CD4-positive, alpha-beta memory T cell (primary cell): Measurements from ENCODE around the gene HOXB5. TPM values are rescaled to one million over a fixed set of nuclear protein-coding genes. Genes with fewer than 3 reads are reported as not detected.

Source experiments
- CTCF ChIA-PET: fragments of 350-600 bp; sonication (Branson Sonifier 250); formaldehyde crosslinking; loops from one replicate; lab custom pipeline; 2021; ENCODE audit warnings: inconsistent platforms; ENCODE audit not compliant: partially characterized antibody; lab: Charles Lee
- POLR2A ChIA-PET: fragments of 350-600 bp; sonication (Branson Sonifier 250); formaldehyde crosslinking; loops from one replicate; lab custom pipeline; 2021; ENCODE audit not compliant: partially characterized antibody; lab: Charles Lee
- DNase-seq, 5 donors: peaks; one replicate each; pipeline versions ENCODE4 v3.0.0 to v3.0.0-alpha.2; 2020 to 2022; ENCODE audit warnings: mixed read lengths in 1 of 5
- H3K27ac ChIP-seq: one replicate; pipeline ENCODE4 v1.7.0; 2013; ENCODE audit warnings: low read depth, low read length
- H3K27me3 ChIP-seq: 2 replicates; pipeline ENCODE4 v1.7.0; 2013; ENCODE audit warnings: mild to moderate bottlenecking, low read length, moderate library complexity; ENCODE audit not compliant: insufficient read depth
- H3K36me3 ChIP-seq: 2 replicates; pipeline ENCODE4 v1.7.0; 2013; ENCODE audit warnings: mild to moderate bottlenecking, low read length, moderate library complexity; ENCODE audit not compliant: insufficient read depth
- H3K4me1 ChIP-seq: 2 replicates; pipeline ENCODE4 v1.7.0; 2013; ENCODE audit warnings: mild to moderate bottlenecking, low read length, moderate library complexity; ENCODE audit not compliant: insufficient read depth
- H3K4me3 ChIP-seq, 2 donors: one replicate each; pipeline ENCODE4 v1.7.0; 2013; ENCODE audit warnings: low read length in 2 of 2, mild to moderate bottlenecking in 1 of 2
- H3K9me3 ChIP-seq, 2 donors: one replicate each; pipeline ENCODE4 v1.7.0; 2013; ENCODE audit warnings: low read length in 2 of 2, control low read depth in 1 of 2; ENCODE audit not compliant: control insufficient read depth in 1 of 2
- H3K27ac Mint-ChIP-seq, 7 donors: one replicate each; pipeline ENCODE4 v1.8.0; 2020 to 2021; ENCODE audit warnings: mixed read lengths in 7 of 7, mild to moderate bottlenecking in 6 of 7, inconsistent platforms in 3 of 7, moderate library complexity in 3 of 7
- H3K27me3 Mint-ChIP-seq, 2 donors: one replicate each; pipeline ENCODE4 v1.8.0; 2020 to 2021; ENCODE audit warnings: mixed read lengths in 2 of 2
- H3K36me3 Mint-ChIP-seq, 2 donors: one replicate each; pipeline ENCODE4 v1.8.0; 2020 to 2021; ENCODE audit warnings: mixed read lengths in 2 of 2, inconsistent platforms in 1 of 2, mild to moderate bottlenecking in 1 of 2
- H3K4me1 Mint-ChIP-seq, 4 donors: one replicate each; pipeline ENCODE4 v1.8.0; 2020 to 2021; ENCODE audit warnings: mixed read lengths in 4 of 4, mild to moderate bottlenecking in 1 of 4
- H3K4me3 Mint-ChIP-seq, 8 donors: one replicate each; pipeline ENCODE4 v1.8.0; 2020 to 2021; ENCODE audit warnings: mixed read lengths in 8 of 8, mild to moderate bottlenecking in 7 of 8, moderate library complexity in 6 of 8, inconsistent platforms in 3 of 8
- H3K9me3 Mint-ChIP-seq, 8 donors: one replicate each; pipeline ENCODE4 v1.8.0; 2020 to 2021; ENCODE audit warnings: mixed read lengths in 8 of 8, mild to moderate bottlenecking in 5 of 8, inconsistent platforms in 3 of 8, moderate library complexity in 1 of 8
- intact Hi-C: fragments of 100-400 bp; cut with micrococcal nuclease; formaldehyde crosslinking; loops from one replicate; pipeline ENCODE4 v1.15.1; 2023
- polyA plus RNA-seq, 2 donors: library from polyadenylated mRNA; unstranded; fragments of 300-500 nt; fragmentation: Illumina TruSeq; gene quantifications; one replicate each; pipeline ENCODE4 v1.2.3, GENCODE V29; 2021
- total RNA-seq, 2 experiments: library from RNA; stranded (reverse); gene quantifications; one replicate each; pipeline ENCODE4 v1.2.3, GENCODE V29; 2021

HOXB5 gene
- total and polyA plus RNA-seq, 4 experiments from 2014 or later: not detected

- H3K4me3 Mint-ChIP-seq: peak overlapping the region in 2 of 8 donors; percentile 2 to 29
- H3K36me3 Mint-ChIP-seq: peaks cover 0 to 5% of the 10 kb centered on the region in 2 donors
- Histone ChIP-seq H3K36me3 (no peaks in the 10 kb centered on the region), H3K4me3 (no peak overlapping the region), H3K27ac (no peak overlapping the region), H3K4me1 (peaks cover 28% of the 10 kb centered on the region), H3K9me3 (no peaks in the 10 kb centered on the region), H3K27me3 (peaks cover 59% of the 10 kb centered on the region)
- DNase-seq: no peak
- peaks cover 64 to 78% of the 10 kb centered on the region in 2 donors for H3K27me3 Mint-ChIP-seq
- H3K9me3 Mint-ChIP-seq: peaks cover 0 to 1% (median 0%) of the 10 kb centered on the region in 8 donors
- ChIA-PET CTCF (interaction anchor here (1.0 to 2.9 kb wide), 2 partner anchors 9 to 15 kb away, joined by 3 to 13 read pairs; no protein-coding TSS in a partner anchor), POLR2A (no interaction called here)
- intact Hi-C loops: no loop called here
- peaks cover 8 to 35% (median 11%) of the 10 kb centered on the region in 4 donors for H3K4me1 Mint-ChIP-seq
- H3K27ac Mint-ChIP-seq: peak overlapping the region in 1 of 7 donors; percentile 27
Observed at GRCh38 chr17:48627623-48628521, 34.3 kb upstream of the HOXB5 start.

DNA sequence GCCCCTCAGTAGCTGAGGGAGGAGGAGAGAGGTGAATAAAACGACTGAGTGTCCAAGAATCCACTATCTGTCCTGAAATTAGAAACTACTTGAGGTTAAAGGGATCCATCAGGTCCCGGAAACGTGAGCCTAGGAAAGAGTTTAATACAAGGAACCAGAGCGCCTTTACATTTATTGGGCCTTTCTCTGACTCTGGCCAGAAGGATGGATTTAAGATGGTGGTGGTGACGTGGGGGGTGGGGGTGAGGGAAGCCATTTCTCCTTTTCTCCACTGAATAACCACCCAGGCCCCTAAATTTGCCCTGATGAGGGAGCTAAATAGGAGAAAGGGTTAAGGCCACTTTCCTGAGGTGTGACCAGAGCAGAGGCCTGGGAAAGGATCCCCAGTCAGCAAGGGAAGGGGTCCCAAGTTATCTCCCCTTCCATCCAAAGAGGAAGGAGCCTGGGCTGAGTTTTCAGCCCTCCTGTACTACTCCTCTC lies 33.6 kb upstream of the HOXB5 start:
- H3K27me3 Mint-ChIP-seq: peaks cover 62 to 78% of the 10 kb centered on the region in 2 donors
- H3K36me3 Mint-ChIP-seq: no peaks in the 10 kb centered on the region
- H3K9me3 Mint-ChIP-seq: peaks cover 0 to 1% (median 0%) of the 10 kb centered on the region in 8 donors
- peaks cover 28% of the 10 kb centered on the region for H3K4me1 ChIP-seq
- ChIA-PET POLR2A (no interaction called here), CTCF (interaction anchor here (5.0 kb wide), 1 partner anchor 9 kb away, joined by 31 read pairs; no protein-coding TSS in a partner anchor)
- H3K27me3 ChIP-seq: peaks cover 56% of the 10 kb centered on the region
- peak overlapping the region in 7 of 8 donors; percentile 36 to 87 (median 49) for H3K4me3 Mint-ChIP-seq
- H3K4me3 ChIP-seq: no peak overlapping the region
- no peaks in the 10 kb centered on the region for H3K9me3 ChIP-seq
- peaks cover 8 to 35% (median 8%) of the 10 kb centered on the region in 4 donors for H3K4me1 Mint-ChIP-seq
- no peaks in the 10 kb centered on the region for H3K36me3 ChIP-seq
- intact Hi-C loops: no loop called here
- DNase-seq: no peak
- no peak overlapping the region for H3K27ac ChIP-seq
- peak overlapping the region in 1 of 7 donors; percentile 27 for H3K27ac Mint-ChIP-seq

DNA sequence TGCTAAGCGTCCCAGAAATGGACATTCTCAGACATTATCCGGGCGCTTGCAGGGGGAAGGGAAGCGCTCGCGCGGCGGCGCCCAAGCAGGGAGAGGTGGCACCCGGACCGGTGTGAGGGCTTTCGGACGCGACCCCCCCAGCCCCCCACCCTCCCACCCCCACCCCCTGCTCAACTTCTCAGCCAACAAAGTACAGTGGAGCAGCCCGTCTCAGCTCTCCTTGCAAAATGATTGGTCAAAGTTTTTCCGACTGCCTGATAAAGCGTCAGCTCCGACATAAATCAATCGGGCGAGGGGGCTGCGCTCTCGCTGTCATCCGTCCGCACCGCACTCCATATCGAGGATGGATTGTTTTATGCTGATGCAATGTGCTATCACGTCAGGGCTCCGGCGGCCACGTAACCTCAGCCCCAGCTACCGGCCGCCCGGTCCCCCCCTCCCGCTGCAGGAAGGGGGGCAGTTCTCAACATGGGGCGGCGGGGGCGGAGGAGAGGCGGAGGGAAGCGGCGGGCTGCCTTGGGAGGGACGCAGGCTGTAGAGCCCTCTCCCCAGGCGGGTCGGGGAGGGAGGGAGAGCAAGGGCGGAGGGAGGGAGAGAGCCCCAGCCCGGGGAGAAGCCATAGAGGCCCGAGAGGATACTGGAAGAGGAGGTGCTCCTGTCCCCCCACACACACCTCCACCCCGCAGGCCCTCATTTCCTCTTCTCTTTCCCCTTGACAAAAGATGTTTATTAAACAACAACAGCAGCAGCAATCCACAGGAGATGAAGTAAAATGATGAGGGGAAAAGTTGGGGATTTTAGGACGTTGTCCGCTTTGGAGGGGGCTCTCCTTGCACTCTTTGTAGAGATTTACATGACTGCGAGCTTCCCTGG lies 32.9 kb upstream of the HOXB5 start, which contains the start of gene HOXB9:
HOXB9 (minus strand) TSS at position 114 of the 873 bp plus-strand sequence; CDS start at position 25, 89 bp downstream.
- Histone ChIP-seq H3K4me3 (peak within 1 kb of the TSS in 1 of 2 donors; percentile 44), H3K27ac (no peak within 1 kb of the TSS), H3K27me3 (peaks cover 63% of the 10 kb centered on the region), H3K36me3 (no peaks in the 10 kb centered on the region), H3K9me3 (no peaks in the 10 kb centered on the region), H3K4me1 (peaks cover 28% of the 10 kb centered on the region)
- CTCF ChIA-PET: interaction anchor here (1.8 to 5.0 kb wide), 2 partner anchors 9 to 12 kb away, joined by 6 to 31 read pairs; no protein-coding TSS in a partner anchor
- H3K9me3 Mint-ChIP-seq: peaks cover 0 to 1% (median 0%) of the 10 kb centered on the region in 8 donors
- no peaks in the 10 kb centered on the region for H3K36me3 Mint-ChIP-seq
- peak in 2 of 5 donors; percentile 39 to 61 for DNase-seq
- intact Hi-C loops: no loop called here
- H3K4me3 Mint-ChIP-seq: peak within 1 kb of the TSS; percentile 79 to 89 (median 84)
- POLR2A ChIA-PET: interaction anchor here (0.7 to 1.4 kb wide), 2 partner anchors 12 to 33 kb away, joined by 3 to 5 read pairs; partner anchors contain the start of gene HOXB5
- peak within 1 kb of the TSS in 4 of 7 donors; percentile 18 to 68 (median 56) for H3K27ac Mint-ChIP-seq
- peaks cover 68 to 80% of the 10 kb centered on the region in 2 donors for H3K27me3 Mint-ChIP-seq
- peaks cover 8 to 35% (median 8%) of the 10 kb centered on the region in 4 donors for H3K4me1 Mint-ChIP-seq

DNA sequence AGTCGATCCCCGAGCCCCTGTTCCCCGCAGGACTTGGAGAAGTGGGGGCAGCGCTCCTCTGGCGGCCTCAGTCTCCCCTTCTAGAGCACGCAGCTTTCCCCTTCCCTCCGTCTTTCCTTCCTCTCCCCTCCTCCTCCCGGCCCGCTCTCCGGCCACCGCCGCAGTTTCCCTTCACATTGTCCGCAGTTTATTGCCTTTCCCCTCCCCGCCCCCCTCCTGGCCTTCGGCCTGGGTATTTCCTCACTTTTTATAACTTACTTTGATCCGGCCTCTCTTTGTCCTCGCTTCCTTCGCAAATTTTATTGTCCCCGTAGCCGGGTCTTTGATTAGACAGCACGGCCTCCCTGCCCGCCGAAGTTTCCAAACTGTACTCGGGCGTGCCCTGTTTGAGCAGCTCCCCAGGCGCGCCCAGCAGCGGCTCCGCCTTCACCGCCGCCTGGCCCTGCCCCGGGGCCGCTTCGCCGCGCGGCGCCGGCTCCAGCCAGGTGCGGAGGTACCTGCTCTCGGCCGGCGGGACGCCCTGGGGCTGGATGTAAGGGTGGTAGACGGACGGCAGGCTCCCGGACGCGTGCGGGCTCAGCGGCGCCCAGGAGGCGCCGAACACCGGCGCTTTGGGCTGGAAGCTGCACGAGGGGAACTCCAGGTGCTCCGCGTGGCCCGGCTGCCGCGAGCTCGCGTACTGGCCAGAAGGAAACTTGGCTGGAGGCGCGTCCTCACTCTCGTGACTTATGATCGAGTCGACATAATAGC lies 32.1 kb upstream of the HOXB5 start:
- POLR2A ChIA-PET: interaction anchor here (0.5 to 1.4 kb wide), 8 partner anchors 11 to 378 kb away, joined by 3 to 6 read pairs (median 3); partner anchors contain the start of gene HOXB5
- Histone ChIP-seq H3K9me3 (no peaks in the 10 kb centered on the region), H3K27ac (no peak overlapping the region), H3K27me3 (peaks cover 70% of the 10 kb centered on the region), H3K4me3 (peak overlapping the region in 1 of 2 donors; percentile 44), H3K36me3 (no peaks in the 10 kb centered on the region), H3K4me1 (peaks cover 28% of the 10 kb centered on the region)
- CTCF ChIA-PET: interaction anchor here (1.8 to 5.0 kb wide), 2 partner anchors 10 to 11 kb away, joined by 6 to 31 read pairs; no protein-coding TSS in a partner anchor
- peak overlapping the region in 2 of 7 donors; percentile 18 to 62 for H3K27ac Mint-ChIP-seq
- DNase-seq: peak in 3 of 5 donors; percentile 39 to 59 (median 48)
- H3K4me3 Mint-ChIP-seq: peak overlapping the region; percentile 69 to 89 (median 84)
- H3K36me3 Mint-ChIP-seq: no peaks in the 10 kb centered on the region
- intact Hi-C loops: loop anchor here (2.0 kb wide), 1 partner anchor 15 kb away; the partner anchor contains the start of gene HOXB7
- peaks cover 8 to 35% (median 8%) of the 10 kb centered on the region in 4 donors for H3K4me1 Mint-ChIP-seq
- peaks cover 0 to 1% (median 0%) of the 10 kb centered on the region in 8 donors for H3K9me3 Mint-ChIP-seq
- H3K27me3 Mint-ChIP-seq: peaks cover 69 to 80% of the 10 kb centered on the region in 2 donors

- H3K36me3 ChIP-seq: no peaks in the 10 kb centered on the region
- Mint-ChIP-seq H3K4me1 (peaks cover 8 to 35% (median 8%) of the 10 kb centered on the region in 4 donors), H3K27ac (peak overlapping the region in 1 of 7 donors; percentile 48), H3K9me3 (peaks cover 0 to 1% (median 0%) of the 10 kb centered on the region in 8 donors), H3K27me3 (peaks cover 66 to 80% of the 10 kb centered on the region in 2 donors), H3K36me3 (no peaks in the 10 kb centered on the region), H3K4me3 (peak overlapping the region in 7 of 8 donors; percentile 24 to 89 (median 84))
- H3K27me3 ChIP-seq: peaks cover 78% of the 10 kb centered on the region
- no peaks in the 10 kb centered on the region for H3K9me3 ChIP-seq
- DNase-seq: peak in 1 of 5 donors; percentile 47
- ChIA-PET CTCF (interaction anchor here (0.6 to 5.0 kb wide), 5 partner anchors 11 to 273 kb away, joined by 3 to 31 read pairs (median 6); partner anchors contain the start of genes HOXB5 and HOXB8), POLR2A (interaction anchor here (0.5 to 1.4 kb wide), 8 partner anchors 11 to 377 kb away, joined by 3 to 6 read pairs (median 3); partner anchors contain the start of genes HOXB5 and HOXB6)
- intact Hi-C loops: loop anchor here (2.0 kb wide), 1 partner anchor 14 kb away; the partner anchor contains the start of gene HOXB7
- peaks cover 28% of the 10 kb centered on the region for H3K4me1 ChIP-seq
- H3K27ac ChIP-seq: no peak overlapping the region
- peak overlapping the region in 1 of 2 donors; percentile 44 for H3K4me3 ChIP-seq
Observed at GRCh38 chr17:48624544-48625494, 31.2 kb upstream of the HOXB5 start.
